Measurements from ENCODE around the gene FGD5.

DNA sequence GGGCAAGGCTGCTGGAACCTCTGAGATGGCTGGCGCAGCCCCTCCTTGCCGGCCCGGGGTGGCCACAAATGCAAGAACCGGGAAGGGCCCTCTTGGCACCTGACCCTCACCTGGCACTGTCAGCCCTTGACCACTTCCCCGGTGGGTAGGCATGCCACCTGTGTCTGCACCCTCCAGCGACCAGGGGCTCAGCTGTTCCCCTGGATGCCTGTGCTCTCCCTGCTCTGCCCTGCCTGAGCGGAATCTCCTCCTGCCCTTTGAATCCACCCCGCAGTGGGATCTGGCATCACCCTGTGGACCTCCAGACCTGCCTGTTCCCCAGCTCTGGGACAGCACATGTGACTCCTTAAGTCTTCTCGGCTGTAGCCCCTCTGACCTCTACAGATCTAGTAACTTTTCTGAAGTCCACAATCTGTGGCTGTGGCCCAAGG is 26.1 kb upstream of the FGD5 start:
- TF ChIP-seq, protein P1, sequence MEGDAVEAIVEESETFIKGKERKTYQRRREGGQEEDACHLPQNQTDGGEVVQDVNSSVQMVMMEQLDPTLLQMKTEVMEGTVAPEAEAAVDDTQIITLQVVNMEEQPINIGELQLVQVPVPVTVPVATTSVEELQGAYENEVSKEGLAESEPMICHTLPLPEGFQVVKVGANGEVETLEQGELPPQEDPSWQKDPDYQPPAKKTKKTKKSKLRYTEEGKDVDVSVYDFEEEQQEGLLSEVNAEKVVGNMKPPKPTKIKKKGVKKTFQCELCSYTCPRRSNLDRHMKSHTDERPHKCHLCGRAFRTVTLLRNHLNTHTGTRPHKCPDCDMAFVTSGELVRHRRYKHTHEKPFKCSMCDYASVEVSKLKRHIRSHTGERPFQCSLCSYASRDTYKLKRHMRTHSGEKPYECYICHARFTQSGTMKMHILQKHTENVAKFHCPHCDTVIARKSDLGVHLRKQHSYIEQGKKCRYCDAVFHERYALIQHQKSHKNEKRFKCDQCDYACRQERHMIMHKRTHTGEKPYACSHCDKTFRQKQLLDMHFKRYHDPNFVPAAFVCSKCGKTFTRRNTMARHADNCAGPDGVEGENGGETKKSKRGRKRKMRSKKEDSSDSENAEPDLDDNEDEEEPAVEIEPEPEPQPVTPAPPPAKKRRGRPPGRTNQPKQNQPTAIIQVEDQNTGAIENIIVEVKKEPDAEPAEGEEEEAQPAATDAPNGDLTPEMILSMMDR (IDR thresholded peaks at IDR 0.05): no peak
- no peak for TF ChIP-seq POLR2A (IDR thresholded peaks at IDR 0.05)
